KOPT-K1 (cell line): ENCODE results near the gene PARD3B.

ENCODE experiments used
- H3K27ac ChIP-seq: fragments of 200-600 bp; sonication (generic); 2 replicates; pipeline ENCODE4 v1.5.1; 2016; ENCODE audit warnings: antibody characterized with exemption, mild to moderate bottlenecking, low read depth, low read length; ENCODE audit not compliant: poor library complexity, severe bottlenecking
- H3K36me3 ChIP-seq: fragments of 200-600 bp; sonication (generic); 2 replicates; pipeline ENCODE4 v1.5.1; 2017; ENCODE audit warnings: antibody characterized with exemption, mild to moderate bottlenecking, low read length, moderate library complexity; ENCODE audit not compliant: insufficient read depth
- H3K9me3 ChIP-seq: fragments of 200-600 bp; sonication (generic); 2 replicates; pipeline ENCODE4 v1.5.1; 2017; ENCODE audit warnings: antibody characterized with exemption, low read length, mild to moderate bottlenecking; ENCODE audit not compliant: insufficient read depth, poor library complexity, severe bottlenecking

Gene PARD3B

DNA sequence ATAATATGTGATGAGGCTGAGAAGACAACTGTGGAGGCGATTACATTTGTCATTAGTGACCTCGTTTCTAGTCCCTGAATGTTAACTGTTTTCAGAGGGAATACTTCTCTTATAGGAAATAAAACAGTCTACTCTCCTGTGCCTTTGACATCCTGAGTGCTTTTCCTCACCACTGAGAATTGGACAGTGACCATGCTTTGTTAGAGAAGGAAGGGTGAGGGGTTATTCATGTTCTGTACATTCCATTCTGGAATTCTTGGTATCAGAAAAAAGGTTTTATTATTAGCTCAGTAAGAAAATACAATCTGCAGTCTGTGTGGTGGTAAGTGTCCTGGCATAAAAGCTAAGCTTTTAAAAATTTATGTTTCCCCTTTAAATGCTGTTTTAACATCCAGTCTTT, 58.8 kb downstream of the PARD3B start:
- Histone ChIP-seq H3K27ac (no peak overlapping the region), H3K9me3 (no peaks in the 10 kb centered on the region), H3K36me3 (no peaks in the 10 kb centered on the region)

DNA sequence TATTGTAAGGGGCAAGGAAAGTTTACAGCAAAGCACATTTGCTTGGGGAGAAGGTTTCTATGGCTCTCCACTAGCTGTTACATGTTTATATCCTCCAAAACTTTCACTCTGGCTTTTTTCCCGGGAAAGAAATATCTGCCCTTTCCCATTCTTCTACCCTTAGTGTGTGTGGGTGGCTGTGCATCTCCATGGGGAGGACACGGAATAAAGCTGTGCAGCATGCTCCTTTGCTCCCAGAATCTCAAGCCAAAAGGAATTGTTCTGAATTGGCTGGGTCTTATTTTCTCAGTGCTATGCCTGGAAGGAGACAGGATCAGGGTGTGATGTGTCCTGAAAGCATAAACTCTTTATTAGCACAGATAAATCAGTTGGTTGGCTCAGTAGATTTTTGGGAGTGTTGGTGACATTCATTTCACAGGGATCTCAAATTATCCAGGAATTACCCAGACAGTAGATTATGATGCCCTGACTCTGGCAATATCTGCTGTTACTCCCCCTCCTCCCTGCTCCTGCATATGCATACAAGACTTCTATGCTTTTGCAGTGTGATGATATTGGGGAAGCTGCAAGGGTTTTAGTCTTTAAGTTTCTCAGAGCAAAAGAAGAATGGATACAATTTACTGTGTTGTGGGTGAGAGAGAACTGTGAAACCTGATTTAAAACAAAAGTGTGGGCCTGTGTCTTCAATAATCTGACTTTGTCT, 63.1 kb downstream of the PARD3B start:
- H3K9me3 ChIP-seq = no peaks in the 10 kb centered on the region
- H3K36me3 ChIP-seq = no peaks in the 10 kb centered on the region
- H3K27ac ChIP-seq = no peak overlapping the region

DNA sequence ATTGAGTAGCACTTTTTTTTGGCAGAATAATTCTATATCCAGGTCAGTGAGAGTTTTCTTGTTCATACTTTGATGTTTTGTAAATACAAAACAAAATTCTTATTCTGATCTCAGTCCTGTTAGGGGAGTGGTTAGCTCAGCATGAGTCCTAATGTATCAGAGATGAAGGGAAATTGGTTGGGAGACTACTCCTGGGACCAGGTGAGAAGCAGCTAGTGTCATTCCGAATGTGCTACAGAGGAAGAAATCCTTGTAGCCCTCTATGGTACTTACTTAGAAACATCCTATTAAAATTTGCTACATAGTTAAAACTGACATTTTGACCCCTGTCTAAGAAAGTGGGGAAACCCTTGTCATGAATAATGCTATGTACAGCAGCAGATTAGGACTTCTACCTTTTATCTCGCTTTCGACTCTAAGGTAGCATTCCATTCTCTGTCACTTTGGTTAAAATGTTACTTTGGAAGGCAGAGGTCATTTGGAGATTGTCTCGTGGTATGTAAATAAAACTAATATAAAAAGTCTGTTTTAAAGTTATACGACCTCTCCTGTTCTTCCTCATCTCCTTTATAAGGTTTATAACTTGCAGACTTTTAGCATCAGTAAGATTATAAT, 65.8 kb downstream of the PARD3B start:
- Histone ChIP-seq H3K9me3 (no peaks in the 10 kb centered on the region), H3K36me3 (no peaks in the 10 kb centered on the region), H3K27ac (no peak overlapping the region)

DNA sequence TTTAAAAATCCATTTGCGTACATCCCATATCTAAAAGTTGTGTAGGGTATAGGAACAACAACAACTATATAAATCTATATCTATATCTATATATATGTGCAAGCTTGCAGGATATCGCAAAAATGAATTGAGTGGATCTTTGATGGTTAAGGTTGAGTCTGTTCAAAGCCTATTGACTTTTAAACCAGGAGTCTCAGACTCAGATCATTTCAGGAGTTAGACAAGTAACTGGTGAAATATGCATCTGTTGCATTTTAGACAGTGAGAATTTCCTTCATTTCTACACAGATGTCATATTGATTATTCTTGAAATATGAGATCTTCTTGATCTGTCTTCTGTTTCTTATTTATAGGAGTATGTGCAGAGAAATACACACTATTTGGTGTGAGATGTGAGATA, 66.5 kb downstream of the PARD3B start:
- Histone ChIP-seq H3K9me3 (no peaks in the 10 kb centered on the region), H3K27ac (no peak overlapping the region), H3K36me3 (no peaks in the 10 kb centered on the region)

DNA sequence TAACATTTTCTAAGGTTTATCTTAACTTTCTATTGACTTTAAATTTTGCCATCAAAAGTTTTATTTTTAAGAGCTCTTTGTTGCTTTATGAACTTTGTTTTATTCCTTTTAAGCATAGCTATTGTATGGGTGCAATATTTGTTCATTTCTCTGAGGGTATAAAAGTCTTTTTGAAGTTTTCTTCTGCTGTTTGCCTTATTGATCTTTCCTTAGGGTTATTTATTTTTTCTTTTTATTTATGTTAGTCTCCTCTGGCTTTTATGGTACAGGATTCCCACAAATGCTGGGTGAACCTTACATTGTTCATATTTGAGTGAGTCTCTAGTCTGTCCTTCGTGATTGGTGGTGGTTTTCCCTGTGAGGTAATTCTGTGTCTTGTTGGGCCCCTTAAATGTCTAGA, 68.4 kb downstream of the PARD3B start:
- Histone ChIP-seq H3K27ac (no peak overlapping the region), H3K36me3 (no peaks in the 10 kb centered on the region), H3K9me3 (no peaks in the 10 kb centered on the region)

DNA sequence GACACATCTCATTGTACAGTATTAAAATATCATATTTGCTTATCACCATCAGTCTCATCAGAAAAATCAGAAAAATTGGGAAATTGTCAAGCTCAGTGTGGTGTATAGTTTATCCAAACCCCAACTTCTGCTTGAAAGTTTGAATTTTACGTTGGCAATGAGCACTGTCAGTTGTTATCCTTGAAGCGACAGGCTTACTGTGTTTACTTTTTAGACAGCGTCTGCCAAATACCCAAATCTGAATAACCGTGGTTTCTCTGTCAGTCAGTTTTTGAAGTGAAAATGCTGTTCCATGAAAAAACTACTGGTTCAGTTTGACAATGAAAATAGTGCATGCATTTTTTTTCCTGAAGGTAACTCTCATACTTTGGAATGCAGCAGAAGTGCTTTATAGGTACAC, 70.2 kb downstream of the PARD3B start:
- no peaks in the 10 kb centered on the region for H3K36me3 ChIP-seq
- no peak overlapping the region for H3K27ac ChIP-seq
- H3K9me3 ChIP-seq = no peaks in the 10 kb centered on the region

DNA sequence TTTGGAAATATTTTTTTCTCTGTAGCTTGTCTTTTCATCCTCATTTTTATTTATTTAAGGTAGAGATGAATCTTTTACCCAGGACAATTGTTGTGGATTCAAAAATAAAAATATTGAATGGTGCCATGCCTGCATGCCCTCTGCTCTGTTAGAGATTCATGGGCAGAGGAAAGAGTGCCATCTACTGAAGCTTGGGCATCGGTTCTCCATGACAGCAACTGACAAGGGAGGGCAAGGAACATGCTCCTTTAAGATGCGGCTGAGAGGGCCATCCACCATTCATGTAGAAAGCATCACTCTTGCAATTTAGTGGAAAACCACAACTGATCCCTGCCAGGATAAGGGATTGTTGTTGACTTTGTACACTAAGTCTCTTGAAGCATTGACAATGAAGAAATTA, 79.9 kb downstream of the PARD3B start:
- H3K9me3 ChIP-seq = no peaks in the 10 kb centered on the region
- no peaks in the 10 kb centered on the region for H3K36me3 ChIP-seq
- H3K27ac ChIP-seq = no peak overlapping the region

DNA sequence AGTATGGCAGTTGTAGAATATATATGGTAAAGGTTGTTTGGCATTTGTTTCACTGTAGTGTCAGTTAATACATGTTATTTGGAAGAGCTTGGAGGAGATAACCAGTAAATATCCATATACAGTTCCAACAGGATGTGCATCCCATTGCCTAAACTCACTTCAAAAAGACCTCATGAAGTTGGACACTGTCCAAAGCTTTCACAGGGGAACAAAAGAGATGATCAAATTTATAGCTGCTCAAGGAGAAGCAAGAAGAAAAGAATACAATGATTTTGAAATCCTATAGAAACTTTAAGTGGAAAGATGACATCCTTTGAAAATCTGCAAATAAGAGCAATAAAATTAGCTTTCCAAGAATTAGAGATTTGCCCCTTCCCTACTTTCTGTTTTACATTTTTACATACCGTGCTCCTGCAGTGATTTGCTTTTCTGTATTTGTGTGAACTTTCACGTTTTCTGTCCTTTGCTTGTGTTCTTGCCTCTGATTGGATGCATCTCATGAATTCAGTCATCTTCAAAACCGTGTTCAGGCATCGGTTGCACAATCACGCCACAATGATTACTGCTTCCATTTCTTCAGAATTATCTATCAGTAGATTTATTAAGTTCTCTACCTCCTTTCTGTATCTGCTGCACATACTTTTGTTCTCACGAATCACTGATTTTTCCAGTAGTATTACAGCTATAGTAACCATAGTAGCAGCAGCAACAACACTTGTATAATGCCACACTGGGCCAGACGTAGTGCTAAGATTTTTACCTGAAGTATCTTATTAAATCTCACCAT, 83.8 kb downstream of the PARD3B start:
- Histone ChIP-seq H3K27ac (no peak overlapping the region), H3K9me3 (no peaks in the 10 kb centered on the region), H3K36me3 (no peaks in the 10 kb centered on the region)

DNA sequence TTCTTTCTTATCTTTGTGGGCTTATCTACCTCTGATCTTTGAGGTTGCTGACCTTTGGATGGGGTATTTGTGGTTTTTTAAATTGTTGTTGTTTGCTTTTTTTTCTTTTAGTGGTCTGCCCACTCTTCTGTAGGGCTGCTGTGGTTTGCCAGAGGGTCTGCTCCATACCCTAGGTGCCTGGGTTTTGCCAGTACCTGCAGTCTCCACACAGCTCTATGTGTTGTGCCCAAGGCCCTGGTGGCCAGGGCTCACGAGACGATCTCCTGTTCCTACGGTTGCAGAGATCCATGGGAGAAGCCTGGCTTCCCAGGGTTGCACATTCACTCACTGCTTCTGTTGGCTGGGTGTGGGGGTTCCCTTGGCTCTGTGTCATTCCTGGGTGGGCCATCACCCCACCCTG, 87.1 kb downstream of the PARD3B start:
- Histone ChIP-seq H3K9me3 (no peaks in the 10 kb centered on the region), H3K27ac (no peak overlapping the region), H3K36me3 (no peaks in the 10 kb centered on the region)

DNA sequence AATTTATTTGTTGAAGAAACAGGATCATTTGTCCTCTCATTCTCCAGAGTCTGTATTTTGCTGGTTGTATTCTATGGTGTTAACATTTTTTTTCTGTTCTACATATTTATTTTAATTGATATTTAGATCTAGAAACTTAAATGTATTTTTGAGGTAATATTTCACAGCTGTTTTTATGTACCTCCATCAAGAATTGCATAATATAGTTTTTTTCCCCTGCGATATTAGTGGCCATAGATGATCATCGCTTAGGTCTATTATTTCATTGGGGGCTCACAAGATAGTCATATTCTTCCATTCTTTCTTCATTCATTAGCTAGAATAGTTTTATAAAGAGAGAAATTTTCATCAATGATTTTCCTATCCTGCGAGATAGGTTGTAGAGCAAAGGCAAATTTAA, 89.3 kb downstream of the PARD3B start:
- no peaks in the 10 kb centered on the region for H3K36me3 ChIP-seq
- no peaks in the 10 kb centered on the region for H3K9me3 ChIP-seq
- H3K27ac ChIP-seq = no peak overlapping the region

DNA sequence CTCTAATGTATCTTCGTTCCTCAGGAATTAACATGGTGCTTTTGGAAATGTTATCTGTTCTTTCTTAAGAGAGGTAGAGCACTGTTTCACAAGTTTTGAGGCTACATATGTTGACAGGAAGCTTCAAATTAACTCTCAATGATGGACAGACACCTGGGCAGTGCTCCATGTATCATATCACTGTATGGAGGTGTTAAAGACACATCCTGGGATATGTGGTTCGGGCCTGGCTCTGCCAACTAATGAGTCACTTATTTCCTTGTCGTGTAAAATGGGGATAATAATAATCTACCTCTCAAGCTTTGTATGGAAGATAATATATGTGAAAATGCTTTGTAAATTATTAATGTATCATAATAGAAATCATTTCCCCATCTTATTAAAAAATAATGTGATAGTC, 90.2 kb downstream of the PARD3B start:
- Histone ChIP-seq H3K9me3 (no peaks in the 10 kb centered on the region), H3K27ac (no peak overlapping the region), H3K36me3 (no peaks in the 10 kb centered on the region)

DNA sequence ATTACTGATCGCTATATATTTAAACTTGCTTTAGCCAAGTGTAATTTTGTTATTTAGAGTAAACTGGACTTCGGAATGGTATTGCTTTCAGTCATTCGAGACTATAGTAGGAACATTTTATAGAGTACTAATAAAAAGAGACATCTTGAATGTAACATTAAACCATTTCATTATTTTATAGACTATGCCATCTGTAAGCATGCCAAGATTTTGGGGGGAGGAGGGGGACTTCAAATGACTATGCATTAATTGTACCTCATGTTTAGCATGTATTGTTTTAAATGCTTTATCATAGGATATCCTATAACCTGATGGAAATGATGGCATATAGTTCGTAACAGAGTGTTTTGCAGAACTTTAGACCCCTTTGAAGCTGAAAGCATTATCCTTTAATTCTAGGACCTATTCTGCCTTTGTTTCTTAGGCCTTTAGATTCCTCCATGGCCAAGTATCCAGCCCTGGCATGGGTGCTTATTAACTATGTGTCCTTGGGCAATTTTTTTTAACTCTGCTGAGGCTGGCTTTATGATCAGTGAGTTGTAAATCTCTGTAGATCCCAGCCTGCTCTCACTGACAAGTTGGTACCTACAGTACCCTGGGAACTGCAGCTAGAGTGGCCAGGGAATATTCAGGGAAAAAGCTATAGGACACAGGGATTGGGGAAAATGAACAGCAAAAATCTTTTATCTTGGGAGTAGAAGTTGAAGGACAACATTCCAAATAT, 93.4 kb downstream of the PARD3B start:
- Histone ChIP-seq H3K36me3 (no peaks in the 10 kb centered on the region), H3K27ac (no peak overlapping the region), H3K9me3 (no peaks in the 10 kb centered on the region)

DNA sequence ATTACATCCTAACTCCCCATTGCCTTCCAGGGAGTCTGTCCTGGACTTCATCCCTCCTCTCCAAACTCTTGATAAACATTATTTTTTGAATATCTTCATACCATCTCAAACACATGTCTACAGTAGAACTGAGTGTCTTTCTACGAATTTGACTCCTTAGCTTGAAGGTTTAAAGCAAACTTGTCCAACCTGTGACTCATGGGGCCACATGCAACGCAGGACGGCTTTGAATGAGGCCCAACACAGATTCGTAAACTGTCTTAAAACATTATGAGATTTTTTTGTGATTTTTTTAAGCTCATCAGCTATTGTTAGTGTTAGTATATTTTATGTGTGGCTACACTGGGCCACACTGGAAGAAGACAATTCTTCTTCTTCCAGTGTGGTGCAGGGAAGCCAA, 98.1 kb downstream of the PARD3B start:
- Histone ChIP-seq H3K9me3 (no peaks in the 10 kb centered on the region), H3K36me3 (no peaks in the 10 kb centered on the region), H3K27ac (no peak overlapping the region)

DNA sequence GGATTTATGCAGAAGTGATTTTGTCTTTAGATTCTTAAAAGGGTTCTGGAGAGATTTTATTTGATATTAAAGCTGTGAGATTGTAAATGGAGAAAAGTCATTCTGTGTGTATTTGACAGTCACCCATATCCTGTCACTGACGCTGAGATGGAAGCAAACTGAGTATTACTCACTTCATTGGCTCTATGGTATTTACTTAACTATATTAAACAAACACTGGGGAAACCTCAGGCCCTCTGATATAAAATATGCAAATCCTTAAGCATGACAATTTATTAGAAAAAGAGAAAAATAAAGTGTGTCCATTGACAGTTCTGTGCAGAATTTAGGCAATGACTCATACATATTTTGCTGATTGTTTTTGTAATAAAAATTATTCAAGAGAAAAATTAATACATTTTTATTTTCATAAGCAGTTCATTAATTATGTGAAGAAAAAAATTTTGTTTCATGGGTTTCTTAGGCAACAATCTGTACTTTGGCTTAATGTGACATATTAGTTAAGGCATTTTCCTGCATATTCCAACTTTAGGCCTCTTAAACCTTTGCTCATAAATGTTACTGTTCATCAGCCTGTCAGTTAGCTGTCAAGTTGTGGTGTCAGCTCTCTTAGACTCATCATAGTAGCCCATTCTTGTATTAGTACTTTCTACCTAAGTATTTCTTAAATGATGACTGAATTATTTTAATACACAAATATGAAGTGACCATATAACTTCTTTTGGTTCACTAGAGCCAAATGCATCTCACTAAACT, 99.9 kb downstream of the PARD3B start:
- no peaks in the 10 kb centered on the region for H3K9me3 ChIP-seq
- H3K27ac ChIP-seq = no peak overlapping the region
- H3K36me3 ChIP-seq = no peaks in the 10 kb centered on the region

DNA sequence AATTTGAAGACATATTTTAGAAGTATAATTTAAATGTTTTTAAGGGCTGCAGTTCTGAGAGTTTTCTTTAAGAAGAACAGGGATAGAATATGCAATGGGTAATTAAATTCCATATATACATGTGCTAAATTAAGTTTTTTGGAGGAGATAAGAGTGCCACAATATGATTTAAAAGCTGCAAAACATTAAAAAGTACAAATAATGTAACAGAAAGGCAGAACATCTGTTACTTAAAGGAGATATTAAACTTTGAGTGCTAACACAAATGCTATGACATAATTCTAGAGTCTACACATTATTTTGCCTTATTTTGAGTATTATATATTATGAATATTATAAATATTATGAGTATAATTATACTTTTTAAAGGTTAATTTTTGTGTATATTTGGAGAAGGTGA, 102.4 kb downstream of the PARD3B start:
- H3K9me3 ChIP-seq = no peaks in the 10 kb centered on the region
- H3K27ac ChIP-seq = no peak overlapping the region
- no peaks in the 10 kb centered on the region for H3K36me3 ChIP-seq
